MCF 10A (cell line): Measurements from ENCODE around the gene COQ8A. TPM values are rescaled to one million over a fixed set of nuclear protein-coding genes. Genes with fewer than 3 reads are reported as not detected.

Experiments
- BruUV-seq: library from RNA; stranded (reverse); fragments of 400-500 nt; replicated peaks from 2 replicates; lab custom pipeline; 2021; lab: Mats Ljungman, UMichigan
- CTCF ChIA-PET: fragments of 300-600 bp; sonication (Branson Sonifier 250); formaldehyde crosslinking; extraction: SDS; loops from one replicate; lab custom pipeline; 2021; ENCODE audit warnings: antibody characterized with exemption, inconsistent platforms; lab: Yijun Ruan, JAX
- POLR2A ChIA-PET: fragments of 300-600, 350-650 bp; sonication (Branson Sonifier 250); formaldehyde crosslinking; extraction: SDS; loops from one replicate; lab custom pipeline; 2020; ENCODE audit warnings: antibody characterized with exemption, inconsistent platforms; lab: Yijun Ruan, JAX
- DNase-seq: peaks from one replicate; pipeline ENCODE4 v3.0.0-alpha.2; 2018; ENCODE audit not compliant: unreplicated experiment
- H3K27ac Mint-ChIP-seq: one replicate; pipeline ENCODE4 v1.8.0; 2022; ENCODE audit warnings: mild to moderate bottlenecking, low read depth, mixed read lengths; ENCODE audit not compliant: unreplicated experiment
- H3K27me3 Mint-ChIP-seq: one replicate; pipeline ENCODE4 v1.8.0; 2022; ENCODE audit warnings: mixed read lengths; ENCODE audit not compliant: insufficient read depth, unreplicated experiment
- H3K36me3 Mint-ChIP-seq: one replicate; pipeline ENCODE4 v1.8.0; 2022; ENCODE audit warnings: mild to moderate bottlenecking, moderate library complexity, mixed read lengths; ENCODE audit not compliant: insufficient read depth, unreplicated experiment
- H3K4me1 Mint-ChIP-seq: one replicate; pipeline ENCODE4 v1.8.0; 2022; ENCODE audit warnings: mixed read lengths; ENCODE audit not compliant: insufficient read depth, unreplicated experiment
- H3K4me3 Mint-ChIP-seq: one replicate; pipeline ENCODE4 v1.8.0; 2022; ENCODE audit warnings: mild to moderate bottlenecking, moderate library complexity, mixed read lengths; ENCODE audit not compliant: unreplicated experiment
- H3K9me3 Mint-ChIP-seq: one replicate; pipeline ENCODE4 v1.8.0; 2022; ENCODE audit warnings: mixed read lengths; ENCODE audit not compliant: unreplicated experiment
- intact Hi-C: fragments of 100-400 bp; cut with micrococcal nuclease; formaldehyde crosslinking; loops from 2 replicates; pipeline ENCODE4 v1.14.1; 2022
- total RNA-seq: library from RNA; stranded (reverse); gene quantifications from 2 replicates; pipeline ENCODE4 v1.2.3, GENCODE V29; 2022
- TF ChIP-seq, protein P1 (sequence below): fragments of 200-600 bp; IDR thresholded peaks from one replicate; pipeline ENCODE4 v1.8.0; 2022; ENCODE audit warnings: antibody characterized with exemption, mild to moderate bottlenecking; ENCODE audit not compliant: unreplicated experiment

Gene COQ8A
- total RNA-seq, 1 experiment from 2014 or later, result 26.4 TPM

DNA sequence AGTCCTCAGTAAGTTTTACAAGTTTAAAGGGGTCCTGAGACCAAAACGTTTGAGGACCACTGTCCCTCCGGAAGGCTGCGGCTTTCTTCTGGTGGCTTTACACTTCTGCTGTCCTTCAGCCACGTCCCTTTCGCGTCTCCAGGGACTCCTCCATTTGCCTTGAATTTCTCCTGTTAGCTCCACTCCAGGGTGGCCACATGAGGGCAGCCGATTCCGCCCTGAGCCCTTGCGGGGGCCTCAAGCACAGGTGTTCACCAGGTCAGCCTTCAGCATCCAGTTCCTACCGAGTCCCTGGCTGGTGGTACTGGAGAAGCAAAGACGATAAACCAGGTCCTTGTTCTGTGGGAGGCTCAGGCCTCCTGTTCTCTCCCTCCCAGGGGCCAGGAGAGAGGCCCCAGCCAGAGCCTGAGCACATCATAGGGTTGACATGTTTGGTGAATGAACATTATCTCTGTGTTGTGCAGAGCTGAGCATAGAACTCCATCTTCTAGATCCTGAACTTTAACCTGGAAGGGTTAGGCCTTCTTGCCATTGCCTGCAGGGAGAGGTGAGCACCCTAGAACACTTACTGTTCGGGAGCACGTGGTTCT is 27.4 kb upstream of the COQ8A start:
- POLR2A ChIA-PET, result interaction anchor here (0.8 to 5.1 kb wide), 3 partner anchors 11 to 41 kb away, joined by 3 to 38 read pairs (median 3); partner anchors contain the start of gene COQ8A
- Mint-ChIP-seq H3K4me3 (no peak overlapping the region), H3K27ac (no peak overlapping the region), H3K36me3 (peaks cover 6% of the 10 kb centered on the region), H3K27me3 (no peaks in the 10 kb centered on the region), H3K9me3 (no peaks in the 10 kb centered on the region), H3K4me1 (no peaks in the 10 kb centered on the region)
- CTCF ChIA-PET, result interaction anchor here (0.6 to 0.7 kb wide), 2 partner anchors 53 to 371 kb away, joined by 3 read pairs; no protein-coding TSS in a partner anchor
- BruUV-seq, result no TSS peak
- no peak for DNase-seq
- intact Hi-C loops, result no loop called here
- TF ChIP-seq, protein P1, sequence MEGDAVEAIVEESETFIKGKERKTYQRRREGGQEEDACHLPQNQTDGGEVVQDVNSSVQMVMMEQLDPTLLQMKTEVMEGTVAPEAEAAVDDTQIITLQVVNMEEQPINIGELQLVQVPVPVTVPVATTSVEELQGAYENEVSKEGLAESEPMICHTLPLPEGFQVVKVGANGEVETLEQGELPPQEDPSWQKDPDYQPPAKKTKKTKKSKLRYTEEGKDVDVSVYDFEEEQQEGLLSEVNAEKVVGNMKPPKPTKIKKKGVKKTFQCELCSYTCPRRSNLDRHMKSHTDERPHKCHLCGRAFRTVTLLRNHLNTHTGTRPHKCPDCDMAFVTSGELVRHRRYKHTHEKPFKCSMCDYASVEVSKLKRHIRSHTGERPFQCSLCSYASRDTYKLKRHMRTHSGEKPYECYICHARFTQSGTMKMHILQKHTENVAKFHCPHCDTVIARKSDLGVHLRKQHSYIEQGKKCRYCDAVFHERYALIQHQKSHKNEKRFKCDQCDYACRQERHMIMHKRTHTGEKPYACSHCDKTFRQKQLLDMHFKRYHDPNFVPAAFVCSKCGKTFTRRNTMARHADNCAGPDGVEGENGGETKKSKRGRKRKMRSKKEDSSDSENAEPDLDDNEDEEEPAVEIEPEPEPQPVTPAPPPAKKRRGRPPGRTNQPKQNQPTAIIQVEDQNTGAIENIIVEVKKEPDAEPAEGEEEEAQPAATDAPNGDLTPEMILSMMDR, result no peak

DNA sequence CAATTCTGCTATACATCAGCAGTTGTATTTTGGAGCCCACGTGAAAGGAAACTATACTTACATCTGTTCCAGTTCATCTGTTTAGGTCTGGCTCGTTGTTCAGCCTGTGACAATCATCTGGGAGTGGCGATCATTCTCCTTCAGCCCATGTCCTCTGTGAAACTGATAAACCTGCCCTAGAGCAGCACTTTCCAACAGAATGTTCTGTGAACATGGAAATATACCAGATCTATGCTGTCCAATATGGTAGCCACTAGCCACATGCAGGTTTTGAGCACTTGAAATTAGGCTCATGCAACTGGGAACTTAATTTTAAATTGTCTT is 24.5 kb upstream of the COQ8A start:
- DNase-seq, result no peak
- Mint-ChIP-seq H3K36me3 (peaks cover 5% of the 10 kb centered on the region), H3K4me3 (no peak overlapping the region), H3K4me1 (no peaks in the 10 kb centered on the region), H3K27ac (no peak overlapping the region), H3K9me3 (no peaks in the 10 kb centered on the region), H3K27me3 (no peaks in the 10 kb centered on the region)
- intact Hi-C loops, result no loop called here
- POLR2A ChIA-PET, result interaction anchor here (0.6 to 5.1 kb wide), 3 partner anchors 23 to 409 kb away, joined by 3 to 38 read pairs (median 3); partner anchors contain the start of gene COQ8A
- TF ChIP-seq, protein P1, result no peak
- CTCF ChIA-PET, result interaction anchor here (0.9 to 1.1 kb wide), 2 partner anchors 9 to 21 kb away, joined by 3 to 4 read pairs; no protein-coding TSS in a partner anchor
- no TSS peak for BruUV-seq

DNA sequence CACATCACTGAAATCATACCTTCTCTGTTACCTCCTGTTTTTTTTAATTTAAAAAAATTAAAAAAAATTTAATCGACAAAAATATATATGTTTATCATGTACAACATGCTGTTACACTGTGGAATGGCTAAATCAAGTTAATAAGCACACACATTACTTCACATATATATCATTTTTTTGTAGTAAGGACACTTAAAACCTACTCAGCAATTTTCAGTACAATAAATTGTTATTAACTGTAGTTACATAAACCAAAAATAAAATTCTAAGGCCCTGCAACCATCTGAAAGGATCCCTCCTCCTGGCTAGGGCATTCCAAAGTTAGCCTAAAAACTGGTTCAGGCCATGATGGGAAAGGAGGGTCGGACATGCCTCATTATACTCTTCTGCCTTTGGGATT is 23.6 kb upstream of the COQ8A start:
- Mint-ChIP-seq H3K27me3 (no peaks in the 10 kb centered on the region), H3K9me3 (no peaks in the 10 kb centered on the region), H3K4me3 (no peak overlapping the region), H3K4me1 (no peaks in the 10 kb centered on the region), H3K27ac (no peak overlapping the region), H3K36me3 (no peaks in the 10 kb centered on the region)
- no peak for DNase-seq
- POLR2A ChIA-PET, result interaction anchor here (0.6 to 5.1 kb wide), 2 partner anchors 22 to 409 kb away, joined by 3 to 38 read pairs; partner anchors contain the start of gene COQ8A
- BruUV-seq, result no TSS peak
- TF ChIP-seq, protein P1, result no peak
- intact Hi-C loops, result no loop called here
- CTCF ChIA-PET, result no interaction called here

DNA sequence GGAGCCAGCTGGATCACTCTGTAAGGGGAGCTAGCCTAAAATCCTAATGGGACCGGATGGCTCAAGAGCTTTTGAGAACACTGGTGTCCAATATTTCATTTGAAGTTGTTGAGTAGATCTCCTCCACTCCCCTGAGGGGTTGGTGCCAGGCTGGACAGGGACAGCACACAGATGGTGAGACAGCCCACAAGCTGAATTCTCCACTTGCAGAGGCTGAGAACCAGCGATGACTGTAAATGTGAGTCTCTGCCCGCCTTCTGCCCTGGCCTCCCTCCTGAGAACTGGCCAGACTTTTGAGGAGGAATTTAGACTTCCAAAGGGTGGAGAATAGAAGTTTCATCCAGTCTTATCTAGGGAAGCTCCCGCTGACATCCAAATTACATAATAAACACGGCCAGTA is 20.5 kb upstream of the COQ8A start:
- DNase-seq, result no peak
- POLR2A ChIA-PET, result interaction anchor here (0.7 to 7.0 kb wide), 3 partner anchors 20 to 223 kb away, joined by 3 to 47 read pairs (median 3); partner anchors contain the start of gene COQ8A
- CTCF ChIA-PET, result interaction anchor here (0.6 to 1.5 kb wide), 3 partner anchors 12 to 297 kb away, joined by 3 to 6 read pairs (median 3); no protein-coding TSS in a partner anchor
- Mint-ChIP-seq H3K4me1 (no peaks in the 10 kb centered on the region), H3K9me3 (no peaks in the 10 kb centered on the region), H3K27me3 (no peaks in the 10 kb centered on the region), H3K4me3 (no peak overlapping the region), H3K27ac (no peak overlapping the region), H3K36me3 (no peaks in the 10 kb centered on the region)
- no TSS peak for BruUV-seq
- intact Hi-C loops, result no loop called here
- TF ChIP-seq, protein P1, result no peak
